ENCODE measurements around the gene POU2F2.

DNA sequence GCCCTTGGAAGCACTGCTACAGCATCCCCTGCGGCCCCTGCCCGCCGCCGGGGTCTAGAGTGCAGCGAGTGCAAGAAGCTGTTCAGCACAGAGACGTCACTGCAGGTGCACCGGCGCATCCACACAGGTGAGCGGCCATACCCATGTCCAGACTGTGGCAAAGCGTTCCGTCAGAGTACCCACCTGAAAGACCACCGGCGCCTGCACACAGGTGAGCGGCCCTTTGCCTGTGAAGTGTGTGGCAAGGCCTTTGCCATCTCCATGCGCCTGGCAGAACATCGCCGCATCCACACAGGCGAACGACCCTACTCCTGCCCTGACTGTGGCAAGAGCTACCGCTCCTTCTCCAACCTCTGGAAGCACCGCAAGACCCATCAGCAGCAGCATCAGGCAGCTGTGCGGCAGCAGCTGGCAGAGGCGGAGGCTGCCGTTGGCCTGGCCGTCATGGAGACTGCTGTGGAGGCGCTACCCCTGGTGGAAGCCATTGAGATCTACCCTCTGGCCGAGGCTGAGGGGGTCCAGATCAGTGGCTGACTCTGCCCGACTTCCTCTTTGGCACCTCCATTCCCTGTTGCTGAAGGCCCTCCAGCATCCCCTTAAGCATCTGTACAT is 51.4 kb downstream of the POU2F2 start:
- TF ChIP-seq, protein P1, sequence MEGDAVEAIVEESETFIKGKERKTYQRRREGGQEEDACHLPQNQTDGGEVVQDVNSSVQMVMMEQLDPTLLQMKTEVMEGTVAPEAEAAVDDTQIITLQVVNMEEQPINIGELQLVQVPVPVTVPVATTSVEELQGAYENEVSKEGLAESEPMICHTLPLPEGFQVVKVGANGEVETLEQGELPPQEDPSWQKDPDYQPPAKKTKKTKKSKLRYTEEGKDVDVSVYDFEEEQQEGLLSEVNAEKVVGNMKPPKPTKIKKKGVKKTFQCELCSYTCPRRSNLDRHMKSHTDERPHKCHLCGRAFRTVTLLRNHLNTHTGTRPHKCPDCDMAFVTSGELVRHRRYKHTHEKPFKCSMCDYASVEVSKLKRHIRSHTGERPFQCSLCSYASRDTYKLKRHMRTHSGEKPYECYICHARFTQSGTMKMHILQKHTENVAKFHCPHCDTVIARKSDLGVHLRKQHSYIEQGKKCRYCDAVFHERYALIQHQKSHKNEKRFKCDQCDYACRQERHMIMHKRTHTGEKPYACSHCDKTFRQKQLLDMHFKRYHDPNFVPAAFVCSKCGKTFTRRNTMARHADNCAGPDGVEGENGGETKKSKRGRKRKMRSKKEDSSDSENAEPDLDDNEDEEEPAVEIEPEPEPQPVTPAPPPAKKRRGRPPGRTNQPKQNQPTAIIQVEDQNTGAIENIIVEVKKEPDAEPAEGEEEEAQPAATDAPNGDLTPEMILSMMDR (IDR thresholded peaks at IDR 0.05): no peak
- TF ChIP-seq EP300 (IDR thresholded peaks at IDR 0.05) (no peak), POLR2A (IDR thresholded peaks at IDR 0.05) (no peak), POLR2AphosphoS5 (IDR thresholded peaks at IDR 0.05) (no peak)

All from stomach (tissue), 4 donors.